ENCODE data around the gene EVL.

The EVL gene

GRCh38 chr14:100149851-100150611, 84.8 kb downstream of the EVL start (continued):
- TF ChIP-seq, protein P1, sequence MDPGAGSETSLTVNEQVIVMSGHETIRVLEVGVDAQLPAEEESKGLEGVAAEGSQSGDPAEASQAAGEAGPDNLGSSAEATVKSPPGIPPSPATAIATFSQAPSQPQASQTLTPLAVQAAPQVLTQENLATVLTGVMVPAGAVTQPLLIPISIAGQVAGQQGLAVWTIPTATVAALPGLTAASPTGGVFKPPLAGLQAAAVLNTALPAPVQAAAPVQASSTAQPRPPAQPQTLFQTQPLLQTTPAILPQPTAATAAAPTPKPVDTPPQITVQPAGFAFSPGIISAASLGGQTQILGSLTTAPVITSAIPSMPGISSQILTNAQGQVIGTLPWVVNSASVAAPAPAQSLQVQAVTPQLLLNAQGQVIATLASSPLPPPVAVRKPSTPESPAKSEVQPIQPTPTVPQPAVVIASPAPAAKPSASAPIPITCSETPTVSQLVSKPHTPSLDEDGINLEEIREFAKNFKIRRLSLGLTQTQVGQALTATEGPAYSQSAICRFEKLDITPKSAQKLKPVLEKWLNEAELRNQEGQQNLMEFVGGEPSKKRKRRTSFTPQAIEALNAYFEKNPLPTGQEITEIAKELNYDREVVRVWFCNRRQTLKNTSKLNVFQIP (CRISPR knock-in tag; IDR thresholded peaks at IDR 0.05; ENCODE audit: borderline replicate concordance, low read depth) = no peak
- TF ChIP-seq PPARA (CRISPR knock-in tag; IDR thresholded peaks at IDR 0.05; ENCODE audit: borderline replicate concordance) = no peak
- TF ChIP-seq, protein P2, sequence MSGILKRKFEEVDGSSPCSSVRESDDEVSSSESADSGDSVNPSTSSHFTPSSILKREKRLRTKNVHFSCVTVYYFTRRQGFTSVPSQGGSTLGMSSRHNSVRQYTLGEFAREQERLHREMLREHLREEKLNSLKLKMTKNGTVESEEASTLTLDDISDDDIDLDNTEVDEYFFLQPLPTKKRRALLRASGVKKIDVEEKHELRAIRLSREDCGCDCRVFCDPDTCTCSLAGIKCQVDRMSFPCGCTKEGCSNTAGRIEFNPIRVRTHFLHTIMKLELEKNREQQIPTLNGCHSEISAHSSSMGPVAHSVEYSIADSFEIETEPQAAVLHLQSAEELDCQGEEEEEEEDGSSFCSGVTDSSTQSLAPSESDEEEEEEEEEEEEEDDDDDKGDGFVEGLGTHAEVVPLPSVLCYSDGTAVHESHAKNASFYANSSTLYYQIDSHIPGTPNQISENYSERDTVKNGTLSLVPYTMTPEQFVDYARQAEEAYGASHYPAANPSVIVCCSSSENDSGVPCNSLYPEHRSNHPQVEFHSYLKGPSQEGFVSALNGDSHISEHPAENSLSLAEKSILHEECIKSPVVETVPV (CRISPR knock-in tag; IDR thresholded peaks at IDR 0.05) = no peak

DNA sequence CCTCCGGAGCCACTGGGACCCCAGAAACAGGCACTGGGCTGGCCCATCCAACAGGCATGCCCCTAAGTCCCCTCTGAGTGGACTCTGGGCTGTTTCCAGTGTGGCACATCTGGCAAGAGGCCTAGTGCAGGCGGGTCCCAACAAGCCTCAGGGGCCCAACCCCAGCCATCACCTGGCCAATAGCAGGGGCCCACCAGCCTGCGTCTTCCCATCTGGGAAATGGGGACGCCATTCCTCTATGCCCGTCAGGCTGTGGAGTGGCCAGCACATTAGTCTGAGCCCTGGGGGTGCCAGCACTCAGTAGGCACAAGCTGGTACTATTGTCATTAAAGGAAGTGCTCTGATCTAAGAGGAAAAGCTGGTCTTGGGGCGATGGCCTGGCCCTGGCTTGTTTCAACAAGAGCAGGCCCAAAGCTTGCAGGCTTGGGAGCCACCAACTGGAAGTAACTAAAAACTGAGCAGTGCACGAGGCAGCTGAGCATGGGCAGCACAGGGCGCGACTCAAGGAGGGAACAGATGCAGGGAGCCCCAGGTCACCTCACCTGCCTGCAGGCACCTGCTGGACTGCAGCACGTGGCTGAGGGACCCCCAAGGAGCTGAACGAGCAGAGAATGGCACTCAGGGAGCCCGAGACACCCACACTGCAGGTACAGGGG, 85.8 kb downstream of the EVL start:
- ATAC-seq = no peak
- TF ChIP-seq ESRRG (CRISPR knock-in tag; IDR thresholded peaks at IDR 0.05) = no peak
- TF ChIP-seq CREB5 (CRISPR knock-in tag; IDR thresholded peaks at IDR 0.05; ENCODE audit: low read depth) = no peak
- TF ChIP-seq ZNF8 (CRISPR knock-in tag; IDR thresholded peaks at IDR 0.05) = no peak
- no peak for TF ChIP-seq ZC3H10 (CRISPR knock-in tag; IDR thresholded peaks at IDR 0.05)
- TF ChIP-seq ISL1 (CRISPR knock-in tag; IDR thresholded peaks at IDR 0.05) = no peak
- TF ChIP-seq BACH2 (CRISPR knock-in tag; IDR thresholded peaks at IDR 0.05; ENCODE audit: borderline replicate concordance) = no peak
- TF ChIP-seq CSDC2 (CRISPR knock-in tag; IDR thresholded peaks at IDR 0.05) = no peak
- TF ChIP-seq OSR1 (CRISPR knock-in tag; IDR thresholded peaks at IDR 0.05) = no peak
- TF ChIP-seq TSHZ2 (CRISPR knock-in tag; IDR thresholded peaks at IDR 0.05) = no peak
- TF ChIP-seq PPARA (CRISPR knock-in tag; IDR thresholded peaks at IDR 0.05; ENCODE audit: borderline replicate concordance) = no peak
- no peak for TF ChIP-seq SNAI2 (CRISPR knock-in tag; IDR thresholded peaks at IDR 0.05)
- TF ChIP-seq ZNF565 (CRISPR knock-in tag; conservative IDR thresholded peaks at IDR 0.05; ENCODE audit: low read depth) = no peak
- TF ChIP-seq PATZ1 (CRISPR knock-in tag; IDR thresholded peaks at IDR 0.05; ENCODE audit: borderline replicate concordance) = no peak
- TF ChIP-seq TCF4 (CRISPR knock-in tag; IDR thresholded peaks at IDR 0.05; ENCODE audit: borderline replicate concordance) = no peak
- TF ChIP-seq ZNF70 (CRISPR knock-in tag; IDR thresholded peaks at IDR 0.05) = no peak
- no peak for TF ChIP-seq ZFP3 (CRISPR knock-in tag; IDR thresholded peaks at IDR 0.05)
- TF ChIP-seq, protein P1 (CRISPR knock-in tag; IDR thresholded peaks at IDR 0.05; ENCODE audit: borderline replicate concordance, low read depth) = no peak

Measured in SK-N-SH treated with all-trans-retinoic acid at 6 μM for 48 hours (cell line).